ENCODE data around the gene DNASE2. TPM values are rescaled to one million over a fixed set of nuclear protein-coding genes. Genes with fewer than 3 reads are reported as not detected.

The DNASE2 gene
- total RNA-seq, 1 donor from 2014 or later, result 26.5 TPM

GRCh38 chr19:12912571-12912970 is 31.3 kb upstream of the DNASE2 start:
- no peak overlapping the region for H3K4me3 Mint-ChIP-seq
- H3K36me3 Mint-ChIP-seq (ENCODE audit: low read depth), result no peaks in the 10 kb centered on the region
- DNase-seq (no peak), ATAC-seq (ENCODE audit: low read depth) (no peak)
- intact Hi-C loops (cut with micrococcal nuclease), result no loop called here
- no peak for TF ChIP-seq CTCF (IDR thresholded peaks at IDR 0.05)
- ChIA-PET POLR2A (interaction anchor here (0.7 to 1.2 kb wide), 3 partner anchors 22 to 37 kb away, joined by 3 to 5 read pairs (median 3); partner anchors contain the start of gene GCDH), CTCF (interaction anchor here (0.8 kb wide), 1 partner anchor 150 kb away, joined by 3 read pairs; no protein-coding TSS in a partner anchor)
- no peaks in the 10 kb centered on the region for H3K27me3 Mint-ChIP-seq
- no peak overlapping the region for H3K27ac Mint-ChIP-seq
- peaks cover 12% of the 10 kb centered on the region for H3K4me1 Mint-ChIP-seq
- no peaks in the 10 kb centered on the region for H3K9me3 Mint-ChIP-seq

GRCh38 chr19:12907166-12907565 is 25.9 kb upstream of the DNASE2 start:
- no peaks in the 10 kb centered on the region for H3K36me3 Mint-ChIP-seq (ENCODE audit: low read depth)
- ChIA-PET POLR2A (no interaction called here), CTCF (interaction anchor here (0.6 kb wide), 1 partner anchor 780 kb away, joined by 3 read pairs; no protein-coding TSS in a partner anchor)
- H3K27ac Mint-ChIP-seq, result no peak overlapping the region
- ATAC-seq (ENCODE audit: low read depth) (no peak), DNase-seq (no peak)
- no peaks in the 10 kb centered on the region for H3K9me3 Mint-ChIP-seq
- no peak for TF ChIP-seq CTCF (IDR thresholded peaks at IDR 0.05)
- no peaks in the 10 kb centered on the region for H3K4me1 Mint-ChIP-seq
- H3K27me3 Mint-ChIP-seq, result no peaks in the 10 kb centered on the region
- H3K4me3 Mint-ChIP-seq, result no peak overlapping the region
- intact Hi-C loops (cut with micrococcal nuclease), result no loop called here

- Mint-ChIP-seq H3K27me3 (no peaks in the 10 kb centered on the region), H3K36me3 (ENCODE audit: low read depth) (peaks cover 36% of the 10 kb centered on the region), H3K27ac (peak overlapping the region; percentile 79), H3K4me3 (peak overlapping the region; percentile 59), H3K4me1 (peaks cover 11% of the 10 kb centered on the region), H3K9me3 (no peaks in the 10 kb centered on the region)
- intact Hi-C loops (cut with micrococcal nuclease), result no loop called here
- ATAC-seq (ENCODE audit: low read depth), result peak; percentile 91
- DNase-seq, result no peak
- ChIA-PET POLR2A (interaction anchor here (0.9 to 2.7 kb wide), 5 partner anchors 9 to 44 kb away, joined by 3 to 23 read pairs (median 5); partner anchors contain the start of genes GCDH and SYCE2), CTCF (no interaction called here)
- TF ChIP-seq CTCF (IDR thresholded peaks at IDR 0.05), result no peak
Observed at GRCh38 chr19:12899891-12900518, 18.8 kb upstream of the DNASE2 start.

GRCh38 chr19:12896460-12896859 is 15.2 kb upstream of the DNASE2 start:
- no peak for DNase-seq
- Mint-ChIP-seq H3K27me3 (no peaks in the 10 kb centered on the region), H3K9me3 (no peaks in the 10 kb centered on the region), H3K4me3 (no peak overlapping the region), H3K4me1 (peaks cover 19% of the 10 kb centered on the region), H3K27ac (no peak overlapping the region), H3K36me3 (ENCODE audit: low read depth) (peaks cover 60% of the 10 kb centered on the region)
- TF ChIP-seq CTCF (IDR thresholded peaks at IDR 0.05), result no peak
- ATAC-seq (ENCODE audit: low read depth), result no peak
- intact Hi-C loops (cut with micrococcal nuclease), result no loop called here
- ChIA-PET POLR2A (no interaction called here), CTCF (no interaction called here)

- no peak for ATAC-seq (ENCODE audit: low read depth)
- DNase-seq, result no peak
- TF ChIP-seq CTCF (IDR thresholded peaks at IDR 0.05), result no peak
- Mint-ChIP-seq H3K27ac (no peak overlapping the region), H3K9me3 (no peaks in the 10 kb centered on the region), H3K36me3 (ENCODE audit: low read depth) (peaks cover 50% of the 10 kb centered on the region), H3K27me3 (no peaks in the 10 kb centered on the region), H3K4me3 (peak overlapping the region; percentile 53), H3K4me1 (peaks cover 21% of the 10 kb centered on the region)
- intact Hi-C loops (cut with micrococcal nuclease), result no loop called here
- ChIA-PET POLR2A (no interaction called here), CTCF (no interaction called here)
Observed at GRCh38 chr19:12893582-12893981, 12.3 kb upstream of the DNASE2 start.
